Omental fat pad (tissue), 4 donors: ENCODE results near the gene TNFAIP3. TPM values are rescaled to one million over a fixed set of nuclear protein-coding genes. Genes with fewer than 3 reads are reported as not detected.

Experiments used
- ATAC-seq: fragments of 150-250 bp; one replicate; pipeline ENCODE4 v1.9.1; 2016; ENCODE audit warnings: mild to moderate bottlenecking, moderate library complexity; ENCODE audit not compliant: low FRiP score
- DNase-seq: peaks from one replicate; pipeline ENCODE4 v3.0.0-alpha.2; 2019; ENCODE audit warnings: low spot score
- total RNA-seq, 4 donors: library from RNA; depleted of rRNA; stranded (reverse); fragments of >200 nt; gene quantifications; one replicate each; pipeline ENCODE4 v1.1.0, GENCODE V29; 2016
- TF ChIP-seq, protein P1 (sequence below), 3 donors: fragments of 450-650 bp; IDR thresholded peaks; one replicate each; pipeline ENCODE4 v1.5.1; 2016 to 2017; ENCODE audit warnings: antibody characterized with exemption in 3 of 3, mild to moderate bottlenecking in 3 of 3, moderate library complexity in 2 of 3

TNFAIP3 gene
- total RNA-seq, 4 donors from 2014 or later, result 24.2 to 250 (median 44.5) TPM

DNA sequence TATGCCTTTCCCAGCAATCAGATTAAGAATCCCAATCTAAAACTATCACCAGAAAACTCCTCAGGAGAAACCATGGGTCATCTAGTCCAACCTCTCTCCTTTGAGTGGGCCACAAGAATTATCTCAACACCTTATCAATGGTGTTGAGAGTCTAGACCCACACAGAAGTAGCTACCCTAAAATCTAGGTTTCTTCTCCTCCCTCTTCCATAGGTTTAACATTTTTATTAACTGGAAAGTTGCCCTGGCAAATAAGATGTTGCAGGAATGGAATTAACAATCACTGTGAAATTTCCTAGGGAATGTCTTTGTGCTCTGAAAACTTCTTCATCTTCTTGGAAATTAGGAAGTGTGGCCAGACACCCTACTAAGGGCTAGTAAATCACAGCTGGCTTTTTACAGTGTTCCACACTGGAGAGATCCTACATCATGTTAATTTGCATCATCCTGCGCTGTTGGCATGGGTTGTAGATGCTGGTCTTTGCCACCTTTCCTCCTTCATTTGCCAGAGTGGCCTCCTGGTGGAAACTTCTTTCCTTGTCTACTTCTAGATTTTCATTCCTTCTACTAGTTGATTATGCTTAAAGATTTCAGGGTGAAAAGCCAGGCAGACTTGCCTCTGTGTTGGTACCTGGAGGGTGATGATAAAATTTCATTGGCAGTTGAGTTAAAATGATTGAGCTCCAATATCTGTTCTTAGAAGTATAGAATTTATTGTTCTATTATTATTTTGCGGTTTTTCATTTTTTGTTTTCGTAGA, 2.7 kb downstream of the TNFAIP3 start:
- DNase-seq, result no peak
- TF ChIP-seq, protein P1, sequence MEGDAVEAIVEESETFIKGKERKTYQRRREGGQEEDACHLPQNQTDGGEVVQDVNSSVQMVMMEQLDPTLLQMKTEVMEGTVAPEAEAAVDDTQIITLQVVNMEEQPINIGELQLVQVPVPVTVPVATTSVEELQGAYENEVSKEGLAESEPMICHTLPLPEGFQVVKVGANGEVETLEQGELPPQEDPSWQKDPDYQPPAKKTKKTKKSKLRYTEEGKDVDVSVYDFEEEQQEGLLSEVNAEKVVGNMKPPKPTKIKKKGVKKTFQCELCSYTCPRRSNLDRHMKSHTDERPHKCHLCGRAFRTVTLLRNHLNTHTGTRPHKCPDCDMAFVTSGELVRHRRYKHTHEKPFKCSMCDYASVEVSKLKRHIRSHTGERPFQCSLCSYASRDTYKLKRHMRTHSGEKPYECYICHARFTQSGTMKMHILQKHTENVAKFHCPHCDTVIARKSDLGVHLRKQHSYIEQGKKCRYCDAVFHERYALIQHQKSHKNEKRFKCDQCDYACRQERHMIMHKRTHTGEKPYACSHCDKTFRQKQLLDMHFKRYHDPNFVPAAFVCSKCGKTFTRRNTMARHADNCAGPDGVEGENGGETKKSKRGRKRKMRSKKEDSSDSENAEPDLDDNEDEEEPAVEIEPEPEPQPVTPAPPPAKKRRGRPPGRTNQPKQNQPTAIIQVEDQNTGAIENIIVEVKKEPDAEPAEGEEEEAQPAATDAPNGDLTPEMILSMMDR (IDR thresholded peaks at IDR 0.05), result no peak
- no peak for ATAC-seq

DNA sequence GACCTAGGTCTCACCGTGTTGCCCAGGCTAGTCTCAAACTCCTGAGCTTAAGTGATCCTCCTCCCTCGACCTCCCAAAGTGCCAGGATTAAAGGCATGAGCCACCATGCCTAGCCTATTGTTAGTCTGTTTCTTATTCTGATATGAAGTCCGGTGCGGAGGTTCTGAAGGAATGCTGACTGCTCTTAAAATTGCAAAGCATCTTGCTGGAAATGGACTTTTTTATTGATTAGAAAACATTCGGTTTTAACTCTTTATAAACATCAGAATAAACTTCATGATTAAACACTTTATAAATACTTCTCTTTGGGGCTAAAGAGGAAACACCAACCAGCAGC, 3.2 kb downstream of the TNFAIP3 start:
- DNase-seq, result no peak
- TF ChIP-seq, protein P1 (IDR thresholded peaks at IDR 0.05), result no peak
- ATAC-seq, result no peak

DNA sequence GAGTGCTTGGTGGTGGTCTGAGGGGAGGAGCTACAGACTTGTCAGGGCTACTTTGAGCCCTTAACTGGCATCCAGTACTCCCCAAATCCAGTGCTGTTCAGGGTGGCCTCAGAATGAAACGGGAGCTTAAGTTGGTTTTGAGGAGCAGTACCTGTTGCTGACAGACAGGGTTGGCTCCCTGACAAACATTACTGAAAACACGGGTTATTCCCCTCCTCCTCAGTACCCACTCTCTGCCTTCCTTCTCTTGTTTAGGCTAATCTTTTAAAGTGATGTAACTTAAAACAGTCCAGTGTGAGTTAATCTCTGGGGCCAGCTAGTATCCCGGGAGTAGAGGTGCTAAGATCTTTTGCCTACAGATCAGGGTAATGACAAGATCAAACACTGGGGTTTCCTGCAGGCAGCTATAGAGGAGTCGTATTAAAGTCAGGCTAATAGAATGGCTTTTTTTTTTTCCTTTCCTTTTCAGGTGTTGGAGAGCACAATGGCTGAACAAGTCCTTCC, 3.7 kb downstream of the TNFAIP3 start:
- TF ChIP-seq, protein P1 (IDR thresholded peaks at IDR 0.05), result no peak
- ATAC-seq, result no peak
- DNase-seq, result no peak

GRCh38 chr6:137871291-137871690, 4.2 kb downstream of the TNFAIP3 start:
- DNase-seq (no peak), ATAC-seq (no peak)
- TF ChIP-seq, protein P1 (IDR thresholded peaks at IDR 0.05), result no peak

GRCh38 chr6:137871831-137872454, 4.9 kb downstream of the TNFAIP3 start:
- no peak for DNase-seq
- no peak for ATAC-seq
- TF ChIP-seq, protein P1 (IDR thresholded peaks at IDR 0.05), result no peak

DNA sequence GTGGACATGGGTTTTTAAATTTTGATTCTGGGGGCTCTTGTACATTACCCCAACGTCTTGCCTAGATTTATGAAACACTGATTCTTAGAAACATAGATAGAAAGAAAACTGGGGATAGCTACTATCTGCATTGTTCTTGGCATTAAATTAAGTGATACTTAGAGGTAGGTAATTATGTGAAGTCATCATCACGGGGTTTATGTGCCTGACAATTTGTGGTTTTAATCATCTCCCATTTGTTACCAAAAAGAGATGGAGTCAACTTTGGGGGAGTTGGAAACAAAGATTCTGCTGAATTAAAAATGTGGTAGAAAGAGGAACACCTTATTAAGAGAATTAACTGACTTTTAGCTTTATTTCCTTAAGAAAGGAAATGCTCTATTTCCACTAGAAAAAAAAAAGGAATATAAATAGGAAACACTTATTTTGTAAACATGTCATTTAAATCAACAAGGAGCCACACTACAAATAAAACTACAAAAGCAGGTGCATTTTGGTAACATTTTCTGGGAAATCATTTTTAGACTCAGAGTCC, 5.6 kb downstream of the TNFAIP3 start:
- TF ChIP-seq, protein P1 (IDR thresholded peaks at IDR 0.05), result no peak
- no peak for DNase-seq
- ATAC-seq, result no peak
